HEK293T (cell line): ENCODE data around the gene GATAD2A.

Experiments
- ARNT ChIP-seq: fragments of 450-650 bp; IDR thresholded peaks from 2 replicates; pipeline ENCODE4 v1.6.1; 2017; ENCODE audit warnings: mild to moderate bottlenecking
- BHLHE40 ChIP-seq: fragments of 450-650 bp; IDR thresholded peaks from 2 replicates; pipeline ENCODE4 v1.6.1; 2016; ENCODE audit warnings: mild to moderate bottlenecking, moderate library complexity, borderline replicate concordance
- FOXM1 ChIP-seq: fragments of 450-650 bp; IDR thresholded peaks from 2 replicates; pipeline ENCODE4 v1.6.1; 2017; ENCODE audit warnings: mild to moderate bottlenecking, borderline replicate concordance
- HDGF ChIP-seq: fragments of 450-650 bp; IDR thresholded peaks from 2 replicates; pipeline ENCODE4 v1.6.1; 2017; ENCODE audit warnings: antibody characterized with exemption, borderline replicate concordance
- LEF1 ChIP-seq: fragments of 450-650 bp; IDR thresholded peaks from 2 replicates; pipeline ENCODE4 v1.6.1; 2017; ENCODE audit warnings: mild to moderate bottlenecking, borderline replicate concordance
- SUZ12 ChIP-seq: fragments of 450-650 bp; IDR thresholded peaks from 2 replicates; pipeline ENCODE4 v1.6.1; 2016; ENCODE audit warnings: mild to moderate bottlenecking

GRCh38 chr19:19385896-19386869, 19.3 kb upstream of the GATAD2A start:
- no peak for TF ChIP-seq FOXM1
- no peak for TF ChIP-seq ARNT
- no peak for TF ChIP-seq BHLHE40
- TF ChIP-seq SUZ12 = no peak
- no peak for TF ChIP-seq LEF1
- TF ChIP-seq HDGF = no peak
